Kidney tubule cell (primary cell): ENCODE data around the gene CTNND1.
"Not testable (repeated sequence)": the region's sequence is repeated elsewhere in the genome, so short reads cannot be mapped to it uniquely, and the experiment has no call there.

Experiments used
- DNase-seq: peaks from one replicate; pipeline ENCODE4 v3.0.0-alpha.2; 2018; ENCODE audit warnings: low spot score

CTNND1 gene, protein sequence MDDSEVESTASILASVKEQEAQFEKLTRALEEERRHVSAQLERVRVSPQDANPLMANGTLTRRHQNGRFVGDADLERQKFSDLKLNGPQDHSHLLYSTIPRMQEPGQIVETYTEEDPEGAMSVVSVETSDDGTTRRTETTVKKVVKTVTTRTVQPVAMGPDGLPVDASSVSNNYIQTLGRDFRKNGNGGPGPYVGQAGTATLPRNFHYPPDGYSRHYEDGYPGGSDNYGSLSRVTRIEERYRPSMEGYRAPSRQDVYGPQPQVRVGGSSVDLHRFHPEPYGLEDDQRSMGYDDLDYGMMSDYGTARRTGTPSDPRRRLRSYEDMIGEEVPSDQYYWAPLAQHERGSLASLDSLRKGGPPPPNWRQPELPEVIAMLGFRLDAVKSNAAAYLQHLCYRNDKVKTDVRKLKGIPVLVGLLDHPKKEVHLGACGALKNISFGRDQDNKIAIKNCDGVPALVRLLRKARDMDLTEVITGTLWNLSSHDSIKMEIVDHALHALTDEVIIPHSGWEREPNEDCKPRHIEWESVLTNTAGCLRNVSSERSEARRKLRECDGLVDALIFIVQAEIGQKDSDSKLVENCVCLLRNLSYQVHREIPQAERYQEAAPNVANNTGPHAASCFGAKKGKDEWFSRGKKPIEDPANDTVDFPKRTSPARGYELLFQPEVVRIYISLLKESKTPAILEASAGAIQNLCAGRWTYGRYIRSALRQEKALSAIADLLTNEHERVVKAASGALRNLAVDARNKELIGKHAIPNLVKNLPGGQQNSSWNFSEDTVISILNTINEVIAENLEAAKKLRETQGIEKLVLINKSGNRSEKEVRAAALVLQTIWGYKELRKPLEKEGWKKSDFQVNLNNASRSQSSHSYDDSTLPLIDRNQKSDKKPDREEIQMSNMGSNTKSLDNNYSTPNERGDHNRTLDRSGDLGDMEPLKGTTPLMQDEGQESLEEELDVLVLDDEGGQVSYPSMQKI

DNA sequence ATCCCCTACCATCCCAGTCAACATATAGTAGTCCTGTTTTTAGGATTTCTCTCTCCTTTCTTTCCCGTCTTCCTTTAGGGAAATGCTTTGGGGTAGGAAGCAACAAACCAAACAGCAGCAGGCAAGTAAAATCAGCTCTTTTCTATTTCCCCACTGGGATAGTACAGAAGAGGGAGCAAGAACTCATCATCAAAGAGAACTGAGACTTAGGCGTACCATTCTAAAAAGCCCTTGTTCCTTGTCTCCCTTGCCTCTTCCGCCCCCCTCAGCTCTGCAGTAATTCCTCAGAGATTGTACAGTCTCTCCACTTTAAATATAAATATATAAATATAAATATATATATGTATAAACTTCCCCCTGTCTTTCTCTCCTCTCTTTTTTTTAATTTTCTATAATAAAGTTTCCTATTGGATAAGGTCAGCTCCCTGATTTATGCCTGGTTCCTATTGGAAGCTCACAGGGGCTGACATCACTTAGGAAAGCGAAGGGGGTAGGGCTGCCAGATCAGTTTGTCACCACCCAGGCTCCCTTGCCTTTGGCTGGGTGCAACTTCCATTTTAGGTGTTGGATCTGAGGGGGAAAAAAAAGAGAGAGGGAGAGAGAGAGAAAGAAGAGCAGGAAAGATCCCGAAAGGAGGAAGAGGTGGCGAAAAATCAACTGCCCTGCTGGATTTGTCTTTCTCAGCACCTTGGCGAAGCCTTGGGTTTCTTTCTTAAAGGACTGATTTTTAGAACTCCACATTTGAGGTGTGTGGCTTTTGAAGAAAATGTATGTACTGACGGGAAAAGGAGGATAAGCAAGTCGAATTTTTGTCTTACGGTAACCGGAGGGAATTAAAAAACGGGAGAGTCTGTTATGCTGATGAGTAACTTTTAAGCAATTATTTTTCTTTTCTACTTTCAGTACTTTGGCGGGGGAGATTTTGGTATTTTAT is at the start of gene CTNND1:
Gene CTNND1, plus strand, starts transcription at position 502 of the 934 bp plus-strand sequence. CDS start 29,677 bp downstream, outside the sequence.
- peak; percentile 98 for DNase-seq

DNA sequence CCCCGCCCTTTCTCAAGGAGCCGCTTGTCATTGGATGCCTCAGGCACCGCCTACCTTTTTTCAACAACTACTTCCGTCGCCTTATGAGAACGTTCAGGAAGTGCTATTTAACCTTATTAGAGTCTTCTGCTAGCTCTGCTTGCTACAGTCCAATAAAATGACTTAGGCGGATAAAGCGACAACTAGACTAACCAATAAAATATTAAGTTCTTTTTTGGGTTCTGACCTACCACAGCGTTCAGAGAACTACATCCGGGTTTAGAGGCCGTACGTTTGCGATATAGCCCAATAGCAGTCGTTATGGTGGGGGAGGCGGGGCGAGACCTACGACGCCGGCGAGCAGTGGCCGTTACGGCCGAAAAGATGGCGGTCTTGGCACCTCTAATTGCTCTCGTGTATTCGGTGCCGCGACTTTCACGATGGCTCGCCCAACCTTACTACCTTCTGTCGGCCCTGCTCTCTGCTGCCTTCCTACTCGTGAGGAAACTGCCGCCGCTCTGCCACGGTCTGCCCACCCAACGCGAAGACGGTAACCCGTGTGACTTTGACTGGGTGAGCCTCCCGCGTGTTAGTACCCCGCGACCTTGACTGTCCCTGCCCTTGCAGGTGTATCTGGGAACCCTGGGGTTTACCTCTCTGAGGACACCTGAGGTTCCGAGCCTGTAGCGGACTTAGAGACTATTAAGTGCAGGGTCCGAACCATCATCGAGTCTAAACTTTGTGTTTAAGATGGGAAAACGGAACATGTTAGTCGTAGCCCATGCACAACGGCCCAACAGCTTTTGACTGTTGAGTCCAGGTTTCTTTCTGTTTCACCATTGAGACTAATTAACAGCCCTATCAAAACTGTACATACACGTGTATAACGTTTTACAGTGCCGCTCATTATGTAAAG is 49.1 kb upstream of the CTNND1 start, which contains the start of gene TMX2:
Gene TMX2, plus strand, starts transcription at position 338 of the 895 bp plus-strand sequence. Its CDS starts 26 bp downstream, at position 364.
- DNase-seq = peak; percentile 100

DNA sequence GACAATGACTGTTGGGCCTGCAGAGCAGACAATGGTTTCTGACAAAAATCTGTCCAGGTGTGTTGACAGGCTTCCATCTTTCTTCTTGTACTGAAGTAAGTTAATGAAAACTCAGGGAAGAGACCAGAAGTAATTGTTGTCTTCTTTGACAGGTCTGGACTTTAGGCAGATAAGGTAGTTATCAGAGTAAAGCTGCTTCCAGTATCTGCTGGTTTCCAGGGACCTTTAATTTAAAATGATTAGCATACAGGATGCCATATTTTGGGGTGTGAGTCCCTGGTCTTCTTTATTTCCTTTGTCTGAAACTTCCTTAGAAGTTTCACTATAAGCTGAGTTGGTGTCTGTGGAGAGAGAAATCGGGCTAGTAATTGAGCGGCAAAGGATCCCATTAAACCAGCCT is 47.8 kb upstream of the CTNND1 start:
- DNase-seq = no peak

DNA sequence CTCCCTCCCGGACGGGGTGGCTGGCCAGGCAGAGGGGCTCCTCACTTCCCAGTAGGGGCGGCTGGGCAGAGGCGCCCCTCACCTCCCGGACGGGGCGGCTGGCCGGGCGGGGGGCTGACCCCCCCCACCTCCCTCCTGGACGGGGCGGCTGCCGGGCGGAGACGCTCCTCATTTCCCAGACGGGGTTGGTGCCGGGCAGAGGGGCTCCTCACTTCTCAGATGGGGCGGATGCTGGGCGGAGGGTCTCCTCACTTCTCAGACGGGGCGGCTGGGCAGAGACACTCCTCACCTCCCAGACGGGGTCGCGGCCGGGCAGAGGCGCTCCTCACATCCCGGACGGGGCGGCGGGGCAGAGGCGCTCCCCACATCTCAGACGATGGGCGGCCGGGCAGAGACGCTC is 44.9 kb upstream of the CTNND1 start:
- not testable (repeated sequence) for DNase-seq

DNA sequence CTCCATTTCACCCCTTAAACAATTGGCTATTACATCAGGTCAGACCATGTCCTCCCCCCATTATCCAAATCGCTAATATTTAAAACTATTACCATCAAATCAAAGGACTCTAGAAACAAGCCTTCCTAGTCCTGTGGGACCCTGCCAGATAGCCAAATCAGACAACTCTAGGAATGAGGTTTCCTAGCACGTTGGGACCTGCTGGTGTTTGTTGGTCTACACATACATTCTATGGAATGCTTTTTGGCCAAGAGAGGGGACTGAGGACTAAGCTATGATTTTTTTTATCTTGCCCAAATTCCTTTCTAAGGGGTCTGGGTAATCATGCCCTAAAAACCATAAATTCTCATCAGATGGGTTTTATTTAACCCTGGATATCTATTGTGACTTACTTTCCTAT is 34.4 kb upstream of the CTNND1 start:
- DNase-seq = no peak

DNA sequence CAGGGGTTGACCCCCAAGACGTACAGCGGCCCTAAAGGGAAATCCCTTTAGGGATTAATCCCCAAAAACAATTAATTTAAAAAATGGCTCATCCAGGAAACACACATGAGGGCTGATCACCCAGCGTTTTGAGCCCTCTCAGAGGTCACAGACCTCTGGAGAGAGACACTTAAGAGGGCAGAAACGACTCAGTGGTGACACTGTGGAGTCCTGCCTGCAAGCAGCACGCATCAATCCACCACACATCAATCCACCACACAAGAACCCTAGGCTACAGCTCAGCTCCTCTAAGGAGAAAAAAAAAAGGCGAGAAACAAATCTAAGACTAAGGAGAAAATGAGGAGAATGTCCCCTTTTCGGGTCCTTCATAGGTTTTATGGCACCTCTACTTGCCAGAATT is 32.8 kb upstream of the CTNND1 start:
- no peak for DNase-seq

DNA sequence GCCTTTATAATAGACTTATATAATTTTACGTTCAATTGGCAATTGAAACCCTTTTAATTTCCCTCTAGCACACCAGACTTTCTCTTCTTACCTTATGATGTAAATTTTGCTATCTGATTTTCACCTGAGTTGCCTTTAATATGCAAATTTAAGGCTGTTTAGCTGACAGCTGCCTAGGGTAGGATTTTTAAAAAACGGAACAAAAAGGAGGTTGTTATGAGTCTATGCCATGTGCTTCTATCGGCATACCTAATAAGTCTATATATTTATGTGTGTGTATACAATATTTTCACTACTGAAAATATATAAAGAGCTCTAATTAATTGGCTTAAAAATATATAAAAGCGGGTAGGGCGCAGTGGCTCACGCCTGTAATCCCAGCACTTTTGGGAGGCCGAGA is 32.1 kb upstream of the CTNND1 start:
- DNase-seq = no peak

DNA sequence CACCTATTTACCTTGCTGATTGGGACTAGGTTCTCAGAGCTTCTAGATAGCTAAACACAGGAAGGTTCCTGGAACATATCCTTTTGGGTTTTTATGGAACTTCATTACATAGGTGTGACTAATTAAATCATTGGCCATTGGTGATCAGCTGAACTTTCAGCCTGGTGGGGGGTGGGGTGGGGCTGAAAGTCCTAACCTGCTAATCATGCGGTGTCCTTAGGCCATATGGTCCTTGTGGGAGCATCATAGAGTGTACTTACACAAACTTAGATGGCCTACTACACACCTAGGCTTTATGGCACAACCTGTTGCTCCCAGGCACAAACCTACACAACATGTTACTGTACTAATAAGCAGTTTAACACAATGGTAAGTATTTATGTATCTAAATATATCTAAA is 28.9 kb upstream of the CTNND1 start:
- DNase-seq = no peak

DNA sequence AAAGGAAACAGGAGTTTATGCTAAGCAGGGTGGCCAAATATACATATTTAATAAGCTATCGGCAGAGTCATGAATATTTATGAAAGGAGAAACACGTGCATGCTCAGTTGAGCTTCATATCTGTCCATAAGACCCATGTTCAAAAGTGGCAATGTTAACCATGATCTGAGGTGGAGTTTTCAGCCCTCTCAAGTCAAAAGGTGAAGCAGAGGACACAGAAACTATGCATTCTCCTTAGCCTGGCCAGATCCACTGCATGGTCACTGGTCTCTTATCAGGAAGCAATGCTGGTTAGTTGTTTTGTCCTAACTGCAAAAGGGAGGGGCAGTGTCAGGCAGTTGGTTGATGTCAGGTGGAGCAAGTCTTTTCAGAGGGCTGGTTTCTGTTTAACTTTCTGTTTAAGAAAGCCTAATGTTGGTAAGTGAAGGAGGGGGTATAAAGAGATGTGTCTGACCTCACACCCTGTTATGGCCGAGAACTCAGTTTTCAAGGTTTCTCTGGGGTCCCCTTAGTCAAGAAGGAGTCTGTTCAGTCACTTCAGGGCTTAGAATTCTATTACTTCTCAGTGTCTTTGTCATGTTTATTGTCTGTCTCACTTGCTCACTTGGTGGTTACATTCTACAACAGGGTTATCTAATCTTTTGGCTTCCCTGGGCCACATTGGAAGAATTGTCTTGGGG is 25.8 kb upstream of the CTNND1 start:
- DNase-seq = peak; percentile 10

DNA sequence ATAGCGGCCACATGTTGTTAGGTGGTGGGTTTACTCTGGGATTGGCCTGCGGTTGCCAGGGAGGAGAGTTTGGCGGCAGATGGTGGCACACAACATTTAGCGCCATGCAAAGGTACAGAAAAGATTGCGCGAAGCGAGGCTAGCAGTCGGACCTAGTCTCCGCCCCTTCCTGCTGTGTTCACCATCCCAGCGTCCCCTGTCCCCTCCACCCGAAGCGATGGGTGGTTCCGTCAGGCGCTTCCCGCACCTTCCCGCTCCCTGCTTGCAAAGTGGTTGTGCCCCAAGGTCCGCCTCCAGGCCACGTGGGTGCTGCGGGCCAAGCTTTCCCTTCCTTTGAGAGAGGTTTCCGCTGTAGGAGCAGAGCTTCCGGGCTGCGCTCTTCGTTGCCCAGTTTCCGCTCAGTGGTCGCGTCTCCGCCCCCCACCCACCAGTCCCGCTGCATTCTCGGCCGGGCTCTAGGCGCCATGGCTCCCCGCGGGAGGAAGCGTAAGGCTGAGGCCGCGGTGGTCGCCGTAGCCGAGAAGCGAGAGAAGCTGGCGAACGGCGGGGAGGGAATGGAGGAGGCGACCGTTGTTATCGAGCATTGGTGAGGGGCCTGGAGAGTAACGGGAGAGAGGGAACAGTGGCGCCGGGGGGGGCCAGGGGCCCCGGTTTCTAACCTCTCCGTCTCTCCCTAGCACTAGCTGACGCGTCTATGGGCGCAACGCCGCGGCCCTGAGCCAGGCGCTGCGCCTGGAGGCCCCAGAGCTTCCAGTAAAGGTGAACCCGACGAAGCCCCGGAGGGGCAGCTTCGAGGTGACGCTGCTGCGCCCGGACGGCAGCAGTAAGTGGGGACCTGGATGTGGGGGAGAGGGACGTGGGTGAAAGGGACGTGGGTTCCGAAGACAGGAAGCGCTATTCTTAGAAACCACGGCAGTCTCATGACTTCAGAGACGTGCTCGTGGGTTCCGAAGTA is 20.2 kb upstream of the CTNND1 start, which contains the start of gene SELENOH:
Gene SELENOH, plus strand, starts transcription at position 360 of the 955 bp plus-strand sequence. Its CDS starts 105 bp downstream, at position 465.
- DNase-seq = peak; percentile 97

DNA sequence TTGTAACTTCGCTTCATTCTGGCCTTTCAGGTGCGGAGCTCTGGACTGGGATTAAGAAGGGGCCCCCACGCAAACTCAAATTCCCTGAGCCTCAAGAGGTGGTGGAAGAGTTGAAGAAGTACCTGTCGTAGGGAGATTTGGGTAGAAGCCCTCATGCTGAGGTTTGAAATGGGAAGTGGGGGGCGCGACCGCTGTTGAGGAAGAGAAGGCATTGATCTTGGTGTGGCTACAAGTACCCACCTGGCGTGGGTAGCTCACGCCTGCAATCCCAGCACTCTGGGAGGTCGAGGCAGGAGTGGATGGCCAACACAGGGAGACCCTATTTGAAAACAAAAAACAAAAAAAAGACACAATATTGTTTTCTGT is 19.5 kb upstream of the CTNND1 start:
- DNase-seq = no peak

DNA sequence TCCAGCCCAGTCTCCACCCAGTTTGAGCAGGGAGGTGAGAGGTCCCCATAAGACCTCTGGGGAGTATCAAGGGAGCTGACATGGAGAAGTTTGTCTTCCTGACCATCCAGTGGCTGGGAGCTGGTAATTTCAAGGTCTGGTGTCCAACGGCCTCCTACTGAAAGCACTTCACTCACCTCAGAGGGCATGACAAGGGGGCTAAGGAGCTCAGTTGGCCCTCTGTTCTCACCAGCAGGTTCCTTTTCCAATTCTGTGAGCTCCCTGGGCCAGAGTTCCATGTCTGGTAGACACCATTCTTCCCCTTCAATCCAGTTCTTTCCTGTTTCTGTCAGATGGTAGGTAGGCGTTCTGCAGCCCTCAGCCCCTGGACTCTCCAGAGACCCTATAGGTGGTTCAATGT is 17.2 kb upstream of the CTNND1 start:
- no peak for DNase-seq

DNA sequence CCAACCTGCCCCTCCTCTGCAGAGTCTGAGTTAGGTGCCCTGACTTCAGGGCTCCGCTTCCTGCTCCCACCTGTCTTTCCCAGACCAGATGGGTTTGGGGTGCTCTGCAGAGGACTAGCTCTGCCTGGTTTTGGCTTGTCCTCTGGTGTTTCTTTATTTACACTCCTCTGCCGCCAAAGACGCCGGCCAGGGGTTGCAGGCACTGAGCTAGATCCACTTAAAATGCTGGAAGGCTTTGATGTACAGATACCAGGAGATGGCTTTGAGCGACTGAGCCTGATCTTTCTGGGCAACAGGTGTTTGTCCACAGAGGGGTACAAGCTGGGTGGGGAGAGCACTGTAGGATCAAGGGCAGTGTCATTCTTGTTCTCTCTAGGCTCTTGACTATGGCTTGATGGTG is 16.4 kb upstream of the CTNND1 start:
- DNase-seq = no peak

DNA sequence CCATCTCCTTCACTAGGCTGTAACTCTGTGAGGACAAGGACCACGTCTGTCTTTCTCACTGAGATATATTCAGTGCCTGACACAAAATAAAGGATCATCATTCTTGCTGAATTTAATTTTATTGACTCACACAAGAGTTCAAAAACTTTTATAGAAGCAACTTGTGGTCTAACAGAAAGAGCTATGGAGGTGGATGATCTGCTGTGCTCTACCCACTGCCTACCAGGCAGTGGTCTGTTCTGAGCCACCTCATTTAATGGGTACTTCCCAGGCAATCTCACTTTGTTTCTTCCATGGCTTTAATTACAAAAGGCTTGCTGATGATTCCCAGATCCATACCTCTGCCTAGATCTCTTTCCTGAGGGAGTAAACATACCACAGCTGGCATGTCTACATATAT is 14.7 kb upstream of the CTNND1 start:
- DNase-seq = no peak

DNA sequence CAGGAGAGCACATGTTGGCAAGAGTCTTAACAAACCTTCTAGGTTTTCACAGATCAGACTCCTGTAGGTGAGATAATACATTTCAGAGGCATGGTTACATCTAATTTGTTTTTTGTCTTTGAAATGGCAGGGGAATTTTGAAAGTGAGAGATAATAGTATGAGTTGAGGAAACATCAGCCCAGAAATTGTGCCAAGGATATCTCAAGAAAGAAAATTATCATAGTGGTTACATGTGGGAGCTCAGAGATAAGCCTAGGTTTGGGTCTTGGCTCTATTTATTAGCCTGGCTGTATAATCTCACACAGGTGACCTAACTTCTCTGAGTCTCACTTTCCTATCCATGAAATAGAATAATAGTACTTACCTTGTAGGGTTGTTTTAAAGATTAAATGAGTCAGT is 10.4 kb upstream of the CTNND1 start:
- no peak for DNase-seq

DNA sequence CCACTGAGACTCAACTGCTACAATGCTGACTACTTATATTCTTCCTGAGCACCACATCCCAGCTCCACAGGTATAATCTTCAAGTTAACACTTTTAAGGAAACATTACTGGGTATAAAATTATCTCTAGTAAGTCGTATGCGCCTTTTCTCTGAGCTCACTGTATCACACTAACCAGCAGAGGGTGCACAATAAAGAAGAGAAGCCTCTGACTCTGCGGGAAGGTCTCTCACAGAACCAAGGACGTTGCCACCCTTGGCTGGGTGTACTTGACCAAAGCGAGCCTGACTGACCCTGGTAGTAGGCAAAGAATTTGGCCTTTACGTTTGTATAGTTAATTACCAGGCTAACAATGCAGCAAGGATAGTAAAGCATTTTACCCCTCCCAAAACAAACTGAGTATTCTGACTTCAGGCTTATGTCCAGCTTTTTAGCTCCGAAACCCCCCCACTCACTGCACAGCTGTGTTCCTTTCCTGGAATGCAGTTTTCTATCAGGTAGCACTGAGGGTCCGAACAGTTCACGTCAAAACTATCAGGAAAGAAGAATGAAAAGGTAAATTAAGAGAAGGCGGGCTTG is 9.8 kb upstream of the CTNND1 start, which contains the start of gene BTBD18:
Gene BTBD18, minus strand, starts transcription at position 144 of the 578 bp plus-strand sequence. CDS start 631 bp downstream, outside the sequence.
- peak; percentile 69 for DNase-seq

DNA sequence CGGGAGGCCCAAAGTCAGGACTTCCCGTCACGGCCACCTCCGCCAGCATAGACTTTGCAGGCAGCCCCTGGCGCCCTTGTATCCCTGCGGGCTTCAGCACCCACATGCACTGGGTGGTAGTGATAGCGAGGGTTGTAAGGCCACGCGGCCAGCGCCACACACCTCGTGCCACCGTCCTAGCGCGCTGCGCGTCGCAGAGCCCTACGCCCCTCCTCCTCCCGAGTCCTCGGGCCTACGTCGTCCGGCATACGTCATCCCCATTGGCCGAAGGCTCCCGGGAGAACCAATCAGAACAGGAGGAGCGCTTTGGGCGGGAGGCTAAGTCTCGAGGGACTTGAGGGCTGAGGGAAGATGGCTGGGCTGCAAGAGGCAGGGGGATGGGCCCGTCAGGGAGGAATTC is 8.6 kb upstream of the CTNND1 start:
- no peak for DNase-seq

DNA sequence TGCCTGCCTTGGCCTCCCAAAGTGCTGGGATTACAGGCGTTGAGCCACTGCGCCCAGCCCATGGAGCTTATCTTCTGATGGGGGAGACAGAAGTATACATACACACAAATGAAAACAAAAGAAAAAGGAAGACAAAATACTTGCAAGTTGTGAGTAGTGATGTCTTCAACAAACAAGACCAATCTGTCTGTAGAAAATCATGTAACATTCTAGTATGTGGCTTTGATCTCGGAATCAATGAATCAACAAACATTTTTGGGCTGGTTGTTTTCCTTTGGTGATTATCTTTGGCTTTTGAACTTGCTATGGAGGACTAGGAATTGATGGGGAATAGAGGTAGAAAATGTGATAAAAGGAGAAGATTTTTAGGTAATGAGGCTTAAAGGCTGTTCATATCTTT is 3.4 kb upstream of the CTNND1 start:
- no peak for DNase-seq
